ENCODE data around the gene CD300LG.

DNA sequence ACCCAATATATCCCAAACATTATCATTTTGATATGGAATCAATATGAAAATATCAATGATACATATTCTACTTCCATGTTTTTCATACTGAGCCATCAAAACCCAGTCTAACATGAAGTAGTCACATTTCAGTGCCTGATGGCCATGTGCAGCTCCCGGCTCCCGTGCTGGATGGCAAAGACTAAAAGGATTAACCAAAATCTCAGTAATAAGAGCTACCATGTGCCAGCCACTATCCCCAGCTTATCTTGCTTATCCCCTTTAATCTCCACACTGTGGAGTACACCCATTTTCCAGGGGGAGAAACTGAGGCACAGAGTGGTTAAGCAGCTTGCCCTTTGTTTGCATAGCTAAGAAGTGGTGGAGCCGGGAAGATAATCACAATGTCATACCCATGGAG lies 9.2 kb downstream of the CD300LG start:
- TF ChIP-seq ARNTL (CRISPR knock-in tag; IDR thresholded peaks at IDR 0.05; ENCODE audit: borderline replicate concordance, low read depth) = no peak
- no peak for TF ChIP-seq ZFP30 (CRISPR knock-in tag; IDR thresholded peaks at IDR 0.05)

Data from SK-N-SH treated with all-trans-retinoic acid at 6 μM for 48 hours (cell line).